Vagina (tissue), 2 donors: Measurements from ENCODE around the gene R3HDM4. TPM values are rescaled to one million over a fixed set of nuclear protein-coding genes. Genes with fewer than 3 reads are reported as not detected.

Experiments
- DNase-seq, 2 donors: peaks; one replicate each; pipeline ENCODE4 v3.0.0-alpha.2; 2017; ENCODE audit errors: extremely low spot score in 2 of 2
- H3K27ac ChIP-seq: fragments of 200-600 bp; sonication (generic); one replicate; pipeline ENCODE4 v1.5.1; 2019
- H3K27me3 ChIP-seq: fragments of 200-600 bp; sonication (generic); one replicate; pipeline ENCODE4 v1.5.1; 2019
- H3K36me3 ChIP-seq, 2 donors: fragments of 200-600 bp; sonication (generic); one replicate each; pipeline ENCODE4 v1.5.1; 2017 to 2019
- H3K4me1 ChIP-seq: fragments of 200-600 bp; sonication (generic); one replicate; pipeline ENCODE4 v1.5.1; 2019
- H3K4me3 ChIP-seq, 2 donors: fragments of 200-600 bp; sonication (generic); 1 replicate in 1 of 2; 2 replicates in 1 of 2; pipeline ENCODE4 v1.5.1; 2016 to 2019
- H3K9me3 ChIP-seq: fragments of 200-600 bp; sonication (generic); one replicate; pipeline ENCODE4 v1.5.1; 2019
- CTCF ChIP-seq, 3 experiments: fragments of 450-650 bp in 2 of 3; fragments of 200-600 bp in 1 of 3; sonication (generic) in 1 of 3; IDR thresholded peaks; one replicate each; pipeline ENCODE4 v1.5.1; 2017 to 2019; ENCODE audit warnings: antibody characterized with exemption in 3 of 3, mild to moderate bottlenecking in 2 of 3, moderate library complexity in 2 of 3
- POLR2A ChIP-seq, 2 donors: fragments of 450-650 bp; IDR thresholded peaks; one replicate each; pipeline ENCODE4 v1.6.1; 2017; ENCODE audit warnings: antibody characterized with exemption in 2 of 2, mild to moderate bottlenecking in 2 of 2, moderate library complexity in 2 of 2
- POLR2AphosphoS5 ChIP-seq, 2 donors: sonication (generic); formaldehyde crosslinking; IDR thresholded peaks; one replicate each; pipeline ENCODE4 v1.9.0; 2017; ENCODE audit warnings: antibody characterized with exemption in 2 of 2, mild to moderate bottlenecking in 2 of 2, low read depth in 1 of 2; ENCODE audit not compliant: insufficient read depth in 1 of 2
- intact Hi-C: fragments of 100-400 bp; cut with DNase I; formaldehyde crosslinking; loops from one replicate; pipeline ENCODE4 v1.15.1; 2023
- total RNA-seq: library from RNA; depleted of rRNA; stranded (reverse); fragments of >200 nt; gene quantifications from one replicate; pipeline ENCODE4 v1.2.3, GENCODE V29; 2016

Gene R3HDM4
- total RNA-seq, 1 donor from 2014 or later: 41.3 TPM

GRCh38 chr19:911197-912033 lies 1.6 kb downstream of the R3HDM4 start:
- Histone ChIP-seq H3K9me3 (no peaks in the 10 kb centered on the region), H3K4me3 (no peak overlapping the region), H3K27me3 (no peaks in the 10 kb centered on the region), H3K36me3 (no peaks in the 10 kb centered on the region), H3K4me1 (peaks cover 20% of the 10 kb centered on the region), H3K27ac (no peak overlapping the region)
- no peak for DNase-seq
- no peak for TF ChIP-seq POLR2AphosphoS5 (IDR thresholded peaks at IDR 0.05; ENCODE audit: insufficient read depth in 1 of 2, low read depth in 1 of 2)
- no peak for TF ChIP-seq POLR2A (IDR thresholded peaks at IDR 0.05)
- TF ChIP-seq CTCF (IDR thresholded peaks at IDR 0.05): no peak
- intact Hi-C loops: no loop called here

- Histone ChIP-seq H3K4me1 (peaks cover 26% of the 10 kb centered on the region), H3K27me3 (no peaks in the 10 kb centered on the region), H3K9me3 (no peaks in the 10 kb centered on the region), H3K4me3 (no peak overlapping the region), H3K27ac (no peak overlapping the region), H3K36me3 (no peaks in the 10 kb centered on the region)
- TF ChIP-seq POLR2AphosphoS5 (IDR thresholded peaks at IDR 0.05; ENCODE audit: insufficient read depth in 1 of 2, low read depth in 1 of 2) (no peak), POLR2A (IDR thresholded peaks at IDR 0.05) (no peak), CTCF (IDR thresholded peaks at IDR 0.05) (no peak)
- DNase-seq: no peak
- intact Hi-C loops: no loop called here
Measured at GRCh38 chr19:907183-907853, 5.7 kb downstream of the R3HDM4 start.

- Histone ChIP-seq H3K27ac (no peak overlapping the region), H3K4me1 (peaks cover 26% of the 10 kb centered on the region), H3K36me3 (no peaks in the 10 kb centered on the region), H3K27me3 (no peaks in the 10 kb centered on the region), H3K4me3 (no peak overlapping the region), H3K9me3 (no peaks in the 10 kb centered on the region)
- DNase-seq: no peak
- intact Hi-C loops: no loop called here
- TF ChIP-seq CTCF (IDR thresholded peaks at IDR 0.05) (no peak), POLR2AphosphoS5 (IDR thresholded peaks at IDR 0.05; ENCODE audit: insufficient read depth in 1 of 2, low read depth in 1 of 2) (no peak), POLR2A (IDR thresholded peaks at IDR 0.05) (no peak)
Measured at GRCh38 chr19:906480-906879, 6.5 kb downstream of the R3HDM4 start.

GRCh38 chr19:904545-904944 lies 8.5 kb downstream of the R3HDM4 start:
- Histone ChIP-seq H3K36me3 (peaks cover 0 to 6% of the 10 kb centered on the region in 2 donors), H3K27ac (no peak overlapping the region), H3K4me1 (peaks cover 22% of the 10 kb centered on the region), H3K4me3 (no peak overlapping the region), H3K9me3 (no peaks in the 10 kb centered on the region), H3K27me3 (no peaks in the 10 kb centered on the region)
- no peak for DNase-seq
- intact Hi-C loops: no loop called here
- TF ChIP-seq POLR2AphosphoS5 (IDR thresholded peaks at IDR 0.05; ENCODE audit: insufficient read depth in 1 of 2, low read depth in 1 of 2) (no peak), CTCF (IDR thresholded peaks at IDR 0.05) (no peak), POLR2A (IDR thresholded peaks at IDR 0.05) (no peak)
